HG02623 (cell line): ENCODE data around the gene UQCRH.
"Not testable (repeated sequence)": the region's sequence is repeated elsewhere in the genome, so short reads cannot be mapped to it uniquely, and the experiment has no call there.

Experiments used
- ATAC-seq: cut with Tn5 transposase; IDR thresholded peaks from one replicate; pipeline ENCODE4 v1.9.1; 2021; ENCODE audit warnings: moderate library complexity; ENCODE audit not compliant: unreplicated experiment

The UQCRH gene

DNA sequence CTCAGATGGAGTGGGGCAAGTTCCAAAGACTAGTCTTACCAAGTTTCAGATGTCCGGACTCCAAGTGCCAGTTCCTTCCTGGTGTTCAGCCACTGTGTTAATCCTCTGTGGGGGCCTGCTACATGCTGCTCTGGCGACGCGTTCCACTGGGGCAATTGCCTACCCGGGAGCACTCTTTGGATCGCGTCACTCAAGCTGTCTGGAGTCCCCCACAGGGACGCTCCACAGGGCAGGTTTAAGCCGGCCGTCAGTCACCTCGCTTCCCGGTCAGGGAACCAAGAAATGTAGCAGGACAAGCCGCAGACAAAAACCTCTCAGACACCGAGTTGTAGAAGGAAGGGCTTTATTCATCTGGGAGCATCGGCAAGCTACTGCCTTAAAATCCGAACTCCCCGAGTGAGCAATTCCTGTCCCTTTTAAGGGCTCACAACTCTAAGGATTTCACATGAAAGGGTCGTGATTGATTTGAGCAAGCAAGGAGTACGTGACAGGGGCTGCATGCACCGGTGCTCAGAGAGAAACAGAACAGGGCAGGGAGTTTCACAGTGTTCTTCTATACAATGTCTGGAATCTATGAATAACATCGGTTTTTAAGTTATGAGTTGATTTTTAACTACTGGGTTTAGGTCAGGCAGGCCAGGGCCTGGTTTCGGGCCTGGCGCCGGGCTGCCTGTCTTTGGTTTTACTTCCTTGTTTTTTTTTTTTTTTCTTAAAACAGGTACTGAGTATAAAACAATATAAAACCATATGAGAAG, 28.5 kb downstream of the UQCRH start:
- not testable (repeated sequence) for ATAC-seq

GRCh38 chr1:46333300-46334029, 30.0 kb downstream of the UQCRH start:
- ATAC-seq: no peak

DNA sequence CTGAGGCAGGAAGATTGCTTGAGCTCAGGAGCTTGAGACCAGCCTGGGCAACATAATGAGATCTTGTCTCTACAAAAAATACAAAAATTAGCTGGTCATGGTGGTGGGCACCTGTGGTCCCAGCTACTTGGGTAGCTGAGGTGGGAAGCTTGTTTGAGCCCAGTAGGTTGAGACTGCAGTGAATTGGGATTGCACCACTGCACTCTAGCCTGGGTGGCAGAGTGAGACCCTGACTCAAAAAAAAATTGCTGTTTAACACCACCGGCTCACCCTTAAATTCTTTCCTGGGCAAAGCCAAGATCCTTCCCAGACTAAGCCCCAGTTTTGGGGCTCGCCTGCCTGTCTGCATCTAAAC, 30.5 kb downstream of the UQCRH start:
- no peak for ATAC-seq

DNA sequence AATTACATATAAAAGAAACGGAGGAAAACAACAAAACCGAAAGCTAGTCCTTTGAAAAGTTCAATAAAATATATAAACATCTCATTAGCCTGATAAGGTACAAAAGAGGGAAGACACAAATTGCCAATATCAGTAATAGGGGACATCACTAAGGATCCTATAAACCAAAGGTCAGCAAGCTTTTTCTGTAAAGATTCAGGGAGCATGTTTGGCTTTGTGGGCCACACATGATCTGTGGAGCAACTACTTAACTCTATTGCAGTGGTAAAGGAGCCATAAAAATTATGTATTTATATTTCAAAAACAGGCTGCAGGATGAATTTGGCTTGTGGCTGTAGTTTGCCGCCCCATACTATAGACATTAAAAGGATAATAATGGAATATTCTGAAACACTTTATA, 31.6 kb downstream of the UQCRH start:
- ATAC-seq: no peak

- not testable (repeated sequence) for ATAC-seq
These were observed 33.9 kb downstream of the UQCRH start for GRCh38 chr1:46337409-46337808.

GRCh38 chr1:46340404-46341221, 37.1 kb downstream of the UQCRH start, which contains the start of gene NSUN4:
Gene NSUN4 (plus strand): TSS chr1:46340807. CDS start chr1:46340827, 20 bp downstream.
- ATAC-seq: peak; percentile 73

DNA sequence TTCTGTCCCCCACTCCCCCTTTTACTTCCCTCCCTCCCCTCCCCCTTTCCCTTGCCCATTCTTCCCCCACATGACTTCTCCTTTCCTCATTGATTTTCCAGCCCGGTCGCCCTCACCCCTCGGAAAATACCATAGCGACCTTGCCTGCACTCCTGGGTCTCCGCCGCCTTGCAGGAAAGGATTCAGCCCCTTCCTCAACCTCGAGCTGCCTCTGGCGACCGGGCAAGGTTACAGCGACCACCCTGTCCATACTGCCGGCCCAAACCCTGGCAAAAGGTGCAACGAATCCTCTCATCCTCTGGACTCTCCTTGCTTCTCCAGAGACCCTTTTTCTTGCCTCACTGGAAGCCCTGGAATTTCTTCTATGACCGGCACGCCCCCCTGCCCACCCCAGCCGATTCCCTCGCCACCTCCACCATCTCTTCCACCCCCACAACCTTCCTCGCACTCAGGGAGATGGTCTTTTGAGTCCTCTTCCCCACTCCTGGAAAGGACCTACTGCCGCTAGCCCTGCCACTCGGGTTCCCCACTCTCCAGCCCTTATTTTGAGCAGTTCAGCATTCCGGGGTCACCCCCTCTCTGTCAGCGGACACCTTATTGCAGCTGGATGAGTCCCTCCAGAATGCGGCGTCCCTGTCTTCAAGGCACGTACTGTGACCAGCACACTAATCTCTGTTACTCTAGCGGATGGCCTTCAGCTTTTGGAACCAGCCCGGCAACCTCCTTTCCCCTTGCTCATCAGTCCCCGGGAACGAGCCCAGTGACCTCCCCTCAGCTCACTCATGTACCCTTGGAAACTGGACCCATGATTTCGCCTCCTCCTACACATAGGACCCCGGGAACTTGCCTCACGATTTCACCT, 38.0 kb downstream of the UQCRH start:
- ATAC-seq: no peak

- no peak for ATAC-seq
These were observed 38.7 kb downstream of the UQCRH start for GRCh38 chr1:46342084-46342656.

DNA sequence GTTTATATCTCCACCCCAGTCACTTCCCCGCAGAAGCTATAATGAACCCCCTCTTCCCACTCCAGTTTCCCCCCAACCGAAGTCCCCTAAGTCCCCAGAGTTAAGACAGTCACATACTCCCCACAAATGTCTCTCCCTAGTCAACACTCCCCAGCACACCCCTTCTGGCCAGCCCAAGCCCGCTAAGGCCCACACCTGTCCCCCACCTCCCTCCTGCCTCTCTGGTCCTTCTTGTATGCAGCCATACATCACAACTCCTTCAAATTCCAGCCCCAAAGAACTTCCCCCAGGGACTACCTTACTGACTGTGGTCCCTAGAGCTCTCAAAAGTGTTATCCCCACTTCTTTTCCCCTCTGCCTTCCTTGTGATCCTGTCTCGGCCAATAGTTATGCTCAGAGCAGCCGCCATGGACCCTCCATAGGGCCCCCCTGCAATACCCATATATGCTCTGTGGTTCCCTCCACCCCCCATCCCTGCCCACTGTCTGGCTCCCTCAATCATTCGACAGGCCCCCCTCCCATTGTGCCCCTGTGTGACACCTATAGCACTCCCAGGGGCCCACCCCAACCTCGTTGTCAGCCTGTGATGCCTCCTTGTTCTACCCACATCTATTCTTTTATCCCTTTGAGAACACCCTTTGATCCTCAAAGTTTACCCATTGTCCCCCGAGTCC, 39.3 kb downstream of the UQCRH start:
- no peak for ATAC-seq

- ATAC-seq: no peak
These were observed 39.8 kb downstream of the UQCRH start for GRCh38 chr1:46343351-46343695.

DNA sequence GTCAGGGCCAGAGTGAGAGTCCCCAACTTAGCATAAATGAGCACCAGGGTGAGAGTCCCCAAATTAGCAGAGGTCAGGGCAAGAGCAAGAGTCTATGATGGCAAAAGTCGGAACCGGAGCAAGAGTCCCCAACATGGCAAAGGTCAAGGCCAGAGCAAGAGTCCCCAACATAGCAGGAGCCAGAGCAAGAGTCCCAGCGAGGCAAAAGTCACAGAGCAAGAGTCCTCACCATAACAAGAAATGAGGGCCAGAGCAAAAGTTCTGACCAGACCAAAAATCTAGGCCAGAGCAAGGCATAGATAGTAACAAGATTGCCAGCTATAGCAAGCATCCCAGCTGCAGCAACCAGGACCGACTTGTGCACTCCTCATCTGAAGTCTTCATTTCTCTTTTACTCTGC, 40.2 kb downstream of the UQCRH start:
- no peak for ATAC-seq

DNA sequence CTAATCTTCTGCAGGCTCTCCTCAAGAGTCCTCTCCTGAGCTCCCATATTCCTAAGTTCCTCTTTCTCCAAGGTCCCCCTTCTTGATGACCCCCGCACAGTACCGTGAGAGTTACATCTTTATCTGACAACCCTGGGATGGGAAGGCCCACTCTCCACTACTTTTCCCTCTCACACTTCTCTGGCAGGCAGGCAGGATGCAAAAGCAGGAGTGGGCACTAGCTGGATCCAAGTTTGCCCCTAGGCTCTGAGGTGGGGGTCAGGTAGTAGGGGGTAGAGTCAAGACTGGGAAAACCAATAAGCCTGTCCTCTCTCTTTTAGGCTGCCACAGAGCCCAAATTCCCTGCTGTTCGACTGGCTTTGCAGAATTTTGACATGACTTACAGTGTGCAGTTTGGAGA, 41.0 kb downstream of the UQCRH start:
- no peak for ATAC-seq

GRCh38 chr1:46345281-46345680, 41.8 kb downstream of the UQCRH start:
- no peak for ATAC-seq

DNA sequence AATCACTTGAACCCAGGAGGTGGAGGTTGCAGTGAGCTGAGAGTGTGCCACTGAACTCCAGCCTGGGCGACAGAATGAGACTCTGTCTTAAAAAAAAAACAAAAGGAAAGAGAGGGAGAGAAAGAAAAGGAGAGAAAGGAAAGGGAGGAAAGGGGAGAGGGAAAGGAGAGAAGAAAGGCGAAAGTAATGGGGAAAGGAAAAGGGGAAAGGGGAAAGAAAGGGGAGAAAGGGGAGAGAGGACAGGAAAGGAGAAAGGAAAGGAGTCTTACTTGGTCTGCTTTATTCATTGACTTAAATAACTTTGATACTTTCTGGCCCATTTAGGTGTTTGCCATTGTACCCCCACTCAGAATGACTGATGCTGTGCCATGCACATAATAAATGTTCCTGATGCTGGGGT, 48.9 kb downstream of the UQCRH start:
- ATAC-seq: no peak

DNA sequence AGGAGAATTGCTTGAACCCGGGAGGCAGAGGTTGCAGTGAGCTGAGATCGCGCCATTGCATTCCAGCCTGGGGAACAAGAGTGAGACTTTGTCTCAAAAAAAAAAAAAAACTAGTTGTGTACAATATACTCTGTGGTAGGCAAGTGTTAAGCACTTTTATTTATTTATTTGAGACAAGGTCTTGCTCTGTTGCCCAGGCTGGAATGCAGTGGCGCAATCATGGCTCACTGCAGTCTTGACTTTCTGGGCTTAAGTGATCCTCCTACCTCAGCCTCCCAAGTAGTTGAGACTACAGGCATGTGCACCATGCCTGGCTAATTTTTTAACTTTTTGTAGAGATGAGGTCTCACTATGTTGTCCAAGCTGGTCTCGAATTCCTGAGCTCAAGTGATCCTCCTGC, 52.4 kb downstream of the UQCRH start:
- not testable (repeated sequence) for ATAC-seq

- no peak for ATAC-seq
These were observed 58.7 kb downstream of the UQCRH start for GRCh38 chr1:46362158-46362557.

DNA sequence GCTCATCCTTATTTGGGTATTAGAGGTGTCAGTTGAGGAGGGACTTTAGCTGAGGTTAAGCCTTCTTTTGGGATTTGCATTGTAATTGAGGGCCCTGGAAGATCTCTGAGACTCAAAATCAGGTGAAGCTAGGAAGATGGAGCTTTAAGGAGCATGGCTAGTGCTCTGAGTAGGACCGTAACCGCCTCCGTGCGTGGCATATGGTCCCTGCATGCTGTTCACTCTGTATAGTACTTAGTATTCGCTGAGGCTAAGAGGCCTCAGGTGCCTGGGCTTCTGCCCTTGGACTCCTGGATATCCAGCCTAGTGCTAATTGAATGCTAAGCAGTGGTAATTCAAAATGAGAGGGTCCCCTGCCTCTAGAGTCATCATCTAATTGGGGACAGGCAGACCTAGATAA, 59.6 kb downstream of the UQCRH start:
- no peak for ATAC-seq

GRCh38 chr1:46364612-46365011, 61.1 kb downstream of the UQCRH start:
- no peak for ATAC-seq

DNA sequence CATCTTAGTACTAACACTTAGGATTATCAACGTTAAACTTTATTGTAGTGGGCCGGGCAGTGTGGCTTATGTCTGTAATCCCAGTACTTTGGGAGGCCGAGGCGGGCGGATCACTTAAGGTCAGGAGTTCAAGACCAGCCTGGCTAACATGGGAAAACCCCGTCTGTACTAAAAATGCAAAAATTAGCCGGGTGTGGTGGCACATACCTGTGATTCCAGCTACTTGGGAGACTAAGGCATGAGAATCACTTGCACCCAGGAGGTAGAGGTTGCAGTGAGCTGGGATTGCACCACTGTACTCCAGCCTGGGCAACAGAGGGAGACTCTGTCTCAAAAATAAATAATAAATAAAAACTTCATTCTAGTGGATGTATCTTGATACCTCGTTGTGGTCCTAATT, 62.3 kb downstream of the UQCRH start:
- ATAC-seq: not testable (repeated sequence)
